Activated CD4-positive, alpha-beta T cell treated with anti-CD3 and anti-CD28 coated beads for 36 hours (primary cell): ENCODE results near the gene RPS6KA3. TPM values are rescaled to one million over a fixed set of nuclear protein-coding genes. Genes with fewer than 3 reads are reported as not detected.
"Not testable (repeated sequence)": the region's sequence is repeated elsewhere in the genome, so short reads cannot be mapped to it uniquely, and the experiment has no call there.

Experiments used
- ATAC-seq: fragments of 200-7000 bp; cut with Tn5 transposase; one replicate; pipeline ENCODE4 v1.10.0; 2021; ENCODE audit warnings: mild to moderate bottlenecking, moderate library complexity
- CTCF ChIA-PET: fragments of 350-600 bp; sonication (Branson Sonifier 250); formaldehyde crosslinking; loops from one replicate; lab custom pipeline; 2021; ENCODE audit warnings: antibody characterized with exemption; lab: Charles Lee
- POLR2A ChIA-PET: fragments of 350-600 bp; sonication (Branson Sonifier 250); formaldehyde crosslinking; loops from one replicate; lab custom pipeline; 2021; ENCODE audit warnings: antibody characterized with exemption, inconsistent platforms; lab: Charles Lee
- DNase-seq: peaks from one replicate; pipeline ENCODE4 v3.0.0-alpha.2; 2020
- H3K27ac Mint-ChIP-seq: one replicate; pipeline ENCODE4 v1.8.0; 2021; ENCODE audit warnings: mixed read lengths
- H3K27me3 Mint-ChIP-seq: one replicate; pipeline ENCODE4 v1.8.0; 2021; ENCODE audit warnings: mixed read lengths
- H3K36me3 Mint-ChIP-seq: one replicate; pipeline ENCODE4 v1.8.0; 2021; ENCODE audit warnings: low read depth, mixed read lengths
- H3K4me1 Mint-ChIP-seq: one replicate; pipeline ENCODE4 v1.8.0; 2021; ENCODE audit warnings: mixed read lengths
- H3K4me3 Mint-ChIP-seq: one replicate; pipeline ENCODE4 v1.8.0; 2021; ENCODE audit warnings: mild to moderate bottlenecking, moderate library complexity, mixed read lengths
- H3K9me3 Mint-ChIP-seq: one replicate; pipeline ENCODE4 v1.8.0; 2021; ENCODE audit warnings: low read depth, mixed read lengths
- intact Hi-C, 2 experiments: fragments of 100-400 bp; cut with DNase I in 1 of 2; cut with micrococcal nuclease in 1 of 2; formaldehyde crosslinking; loops; one replicate each; pipeline versions ENCODE4 v1.14.2 to v1.15.1; 2022 to 2024; cut with DNase I, micrococcal nuclease
- total RNA-seq, 2 experiments: library from RNA; stranded (reverse); gene quantifications; one replicate each; pipeline ENCODE4 v1.2.3, GENCODE V29; 2021

Gene RPS6KA3
- total RNA-seq, 2 experiments from 2014 or later = 40.7 to 41.5 TPM

DNA sequence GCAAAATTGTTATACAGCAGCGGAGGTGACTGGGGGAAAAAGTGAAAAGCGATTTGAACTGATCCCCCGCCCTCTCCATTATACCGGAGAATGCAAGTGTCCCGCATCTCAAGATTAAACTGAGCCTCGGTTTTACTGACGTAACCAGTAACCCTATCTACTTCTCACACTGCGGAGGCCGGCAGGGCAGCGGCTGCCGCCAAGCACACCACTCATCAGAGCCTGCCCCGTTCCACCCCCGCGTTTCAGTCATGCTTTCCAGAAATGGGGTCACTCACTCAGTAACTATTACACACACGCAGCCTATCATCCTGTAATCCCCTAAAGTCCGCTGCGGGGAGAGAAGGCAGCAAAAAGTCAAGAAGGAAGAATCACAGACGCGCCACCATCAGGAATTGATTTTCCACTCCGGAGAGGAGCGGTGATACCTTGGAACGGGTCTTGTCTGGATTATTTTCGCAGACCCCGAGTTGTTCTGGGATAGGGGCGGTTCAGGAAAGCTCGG, 1.4 kb downstream of the RPS6KA3 start:
- Mint-ChIP-seq H3K36me3 (peaks cover 2% of the 10 kb centered on the region), H3K9me3 (no peaks in the 10 kb centered on the region), H3K27me3 (no peaks in the 10 kb centered on the region), H3K27ac (peak overlapping the region; percentile 91), H3K4me3 (peak overlapping the region; percentile 82), H3K4me1 (peaks cover 31% of the 10 kb centered on the region)
- peak; percentile 64 for ATAC-seq
- intact Hi-C loops = loop anchor here (1.0 to 10.0 kb wide), 8 partner anchors 40 to 1680 kb away; partner anchors contain the start of genes CNKSR2 (in 2 of the 2), SMS (in 2 of the 2) and EIF1AX (in 1 of the 2)
- ChIA-PET CTCF (no interaction called here), POLR2A (no interaction called here)
- DNase-seq = peak; percentile 86

DNA sequence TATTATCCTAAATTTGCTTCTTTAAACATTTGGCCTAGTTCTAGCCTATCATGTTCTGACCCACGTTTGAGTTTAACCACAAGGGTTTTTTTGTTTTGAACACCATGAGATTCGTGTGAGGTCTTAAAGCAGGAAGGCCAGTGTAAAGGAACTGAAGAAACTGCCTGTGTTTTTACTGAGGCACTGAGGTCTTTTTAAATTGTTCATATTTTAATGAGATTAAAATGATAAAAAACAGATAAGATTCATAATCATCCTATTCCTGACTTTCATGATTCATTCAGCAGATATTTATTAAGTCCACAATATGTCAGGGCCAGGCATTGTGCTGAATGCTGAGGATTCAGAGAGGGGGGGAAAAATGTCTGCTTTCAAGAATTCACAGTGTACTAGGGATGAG, 3.2 kb downstream of the RPS6KA3 start:
- Mint-ChIP-seq H3K9me3 (no peaks in the 10 kb centered on the region), H3K4me1 (peaks cover 41% of the 10 kb centered on the region), H3K27ac (peak overlapping the region; percentile 83), H3K4me3 (peak overlapping the region; percentile 52), H3K36me3 (peaks cover 4% of the 10 kb centered on the region), H3K27me3 (no peaks in the 10 kb centered on the region)
- POLR2A ChIA-PET = no interaction called here
- CTCF ChIA-PET = no interaction called here
- DNase-seq (no peak), ATAC-seq (no peak)
- intact Hi-C loops = loop anchor here (10.0 kb wide), 3 partner anchors 251 to 1681 kb away; partner anchors contain the start of genes CNKSR2 (in 2 of the 2) and SMS (in 2 of the 2)

DNA sequence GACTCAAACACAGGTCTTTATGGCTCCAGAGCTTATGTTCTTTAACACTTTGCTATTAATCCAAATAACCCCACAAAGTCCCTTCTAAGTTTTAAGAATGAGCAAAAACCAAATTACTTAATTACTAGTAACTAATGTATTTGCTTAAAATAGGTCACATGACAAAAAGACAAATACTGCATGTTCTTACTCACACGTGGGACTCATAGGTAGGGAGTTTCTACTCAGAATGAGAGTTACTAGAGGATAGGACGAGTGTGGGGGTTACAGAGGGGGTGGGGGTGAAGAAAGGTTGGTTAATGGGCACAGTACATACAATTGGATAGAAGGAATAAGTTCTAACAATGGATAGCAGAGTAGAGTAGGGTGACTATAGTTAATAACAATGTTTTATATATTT, 5.8 kb downstream of the RPS6KA3 start:
- DNase-seq = no peak
- no peak for ATAC-seq
- CTCF ChIA-PET = no interaction called here
- Mint-ChIP-seq H3K9me3 (no peaks in the 10 kb centered on the region), H3K4me1 (peaks cover 49% of the 10 kb centered on the region), H3K36me3 (peaks cover 4% of the 10 kb centered on the region), H3K4me3 (no peak overlapping the region), H3K27me3 (no peaks in the 10 kb centered on the region), H3K27ac (no peak overlapping the region)
- POLR2A ChIA-PET = no interaction called here
- intact Hi-C loops = loop anchor here (10.0 kb wide), 3 partner anchors 254 to 1684 kb away; partner anchors contain the start of genes CNKSR2 (in 2 of the 2) and SMS (in 2 of the 2)

DNA sequence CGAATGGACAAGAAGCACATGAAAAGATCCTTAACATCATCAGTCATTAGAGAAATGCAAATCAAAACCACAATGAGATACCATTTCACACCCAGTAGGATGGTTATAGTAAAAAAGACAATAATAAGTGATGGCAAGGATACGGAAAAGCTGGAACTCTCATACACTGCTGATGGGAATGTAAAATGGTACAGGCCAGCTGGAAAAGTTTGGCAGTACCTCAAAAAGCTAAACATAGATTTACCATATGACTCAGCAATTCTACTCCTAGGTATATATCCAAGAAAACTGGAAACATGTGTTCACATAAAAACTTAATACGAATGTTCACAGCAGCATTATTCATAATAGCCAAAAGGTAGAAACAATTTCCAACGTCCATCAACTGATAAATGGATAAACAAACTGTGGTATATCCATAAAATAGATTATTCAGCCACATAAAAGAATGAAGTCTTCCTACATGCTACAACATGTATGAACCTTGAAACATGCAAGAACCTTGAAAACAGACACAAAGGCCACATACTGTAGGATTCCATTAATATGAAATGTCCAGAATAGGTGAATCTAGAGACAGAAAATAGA, 11.9 kb downstream of the RPS6KA3 start:
- Mint-ChIP-seq H3K27me3 (no peaks in the 10 kb centered on the region), H3K27ac (peak overlapping the region; percentile 37), H3K9me3 (no peaks in the 10 kb centered on the region), H3K36me3 (peaks cover 16% of the 10 kb centered on the region), H3K4me3 (no peak overlapping the region), H3K4me1 (peaks cover 47% of the 10 kb centered on the region)
- intact Hi-C loops = no loop called here
- ATAC-seq (no peak), DNase-seq (no peak)
- POLR2A ChIA-PET = no interaction called here
- CTCF ChIA-PET = no interaction called here

DNA sequence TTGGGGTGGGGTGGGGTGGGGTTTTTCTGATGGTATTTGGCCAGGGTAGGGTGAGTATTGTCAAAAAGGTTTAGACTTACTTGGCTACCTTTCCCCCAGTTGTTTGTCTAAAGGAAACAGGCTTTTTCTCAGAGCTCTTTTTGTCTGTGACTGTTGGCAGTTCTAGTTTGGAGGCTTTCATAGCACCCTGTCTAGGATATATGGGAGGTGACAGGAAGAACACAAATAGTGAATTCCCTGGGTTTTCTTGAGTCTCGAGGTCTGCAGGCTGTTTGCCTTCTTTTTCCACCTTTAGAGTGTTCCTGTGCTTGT, 13.5 kb downstream of the RPS6KA3 start:
- DNase-seq (no peak), ATAC-seq (no peak)
- Mint-ChIP-seq H3K4me3 (no peak overlapping the region), H3K27ac (peak overlapping the region; percentile 47), H3K36me3 (peaks cover 18% of the 10 kb centered on the region), H3K27me3 (no peaks in the 10 kb centered on the region), H3K4me1 (peaks cover 47% of the 10 kb centered on the region), H3K9me3 (no peaks in the 10 kb centered on the region)
- CTCF ChIA-PET = interaction anchor here (0.7 to 2.3 kb wide), 12 partner anchors 9 to 269 kb away, joined by 3 to 17 read pairs (median 5); no protein-coding TSS in a partner anchor
- POLR2A ChIA-PET = no interaction called here
- intact Hi-C loops = loop anchor here (1.0 to 2.0 kb wide), 3 partner anchors 126 to 264 kb away; no protein-coding TSS in a partner anchor

DNA sequence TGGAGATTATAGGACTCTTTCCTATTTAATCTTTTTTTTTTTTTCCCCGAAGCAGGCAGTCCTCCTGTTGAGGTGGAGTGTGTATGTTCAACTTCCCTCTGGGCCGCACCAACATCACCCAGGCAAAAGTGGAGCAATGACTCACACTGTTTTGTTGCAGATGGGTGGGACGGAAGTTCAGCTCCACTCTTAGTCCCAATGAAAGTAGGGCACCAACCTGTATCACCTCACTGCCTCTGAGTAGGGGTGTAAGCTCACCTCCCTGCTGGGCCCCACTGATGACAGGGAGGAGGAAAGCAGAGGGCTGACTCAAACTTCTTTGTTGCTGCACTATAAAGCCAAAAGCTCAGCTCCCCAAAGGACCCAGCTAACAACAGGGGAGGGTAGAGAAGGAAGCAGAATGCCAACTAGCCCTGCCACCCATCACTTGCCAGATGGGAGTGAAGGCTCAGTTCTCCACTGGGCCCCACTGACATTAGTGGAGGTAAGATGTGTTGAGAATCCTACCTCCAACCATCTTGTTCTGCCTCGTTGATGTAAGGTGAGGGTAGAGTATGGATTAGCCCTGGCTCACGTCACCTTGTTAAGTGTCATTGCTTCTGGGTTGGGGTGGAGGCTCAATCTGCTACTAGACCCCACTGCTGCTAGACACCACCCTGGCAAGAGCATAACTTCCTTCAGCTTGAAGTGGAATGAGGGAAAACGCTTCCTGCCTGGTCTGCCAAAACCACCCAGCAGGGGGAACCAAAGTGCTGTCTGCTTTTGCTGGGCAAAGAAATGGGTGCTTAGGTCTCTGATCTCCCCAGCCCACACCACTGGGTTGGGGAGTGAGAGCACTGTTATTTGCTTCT, 14.1 kb downstream of the RPS6KA3 start:
- intact Hi-C loops = loop anchor here (1.0 to 2.0 kb wide), 3 partner anchors 126 to 264 kb away; no protein-coding TSS in a partner anchor
- peak; percentile 76 for DNase-seq
- ATAC-seq = peak; percentile 90
- Mint-ChIP-seq H3K27ac (peak overlapping the region; percentile 78), H3K27me3 (no peaks in the 10 kb centered on the region), H3K4me3 (no peak overlapping the region), H3K4me1 (peaks cover 47% of the 10 kb centered on the region), H3K9me3 (no peaks in the 10 kb centered on the region), H3K36me3 (peaks cover 18% of the 10 kb centered on the region)
- ChIA-PET CTCF (interaction anchor here (0.5 to 2.3 kb wide), 21 partner anchors 8 to 270 kb away, joined by 3 to 17 read pairs (median 4); no protein-coding TSS in a partner anchor), POLR2A (no interaction called here)

DNA sequence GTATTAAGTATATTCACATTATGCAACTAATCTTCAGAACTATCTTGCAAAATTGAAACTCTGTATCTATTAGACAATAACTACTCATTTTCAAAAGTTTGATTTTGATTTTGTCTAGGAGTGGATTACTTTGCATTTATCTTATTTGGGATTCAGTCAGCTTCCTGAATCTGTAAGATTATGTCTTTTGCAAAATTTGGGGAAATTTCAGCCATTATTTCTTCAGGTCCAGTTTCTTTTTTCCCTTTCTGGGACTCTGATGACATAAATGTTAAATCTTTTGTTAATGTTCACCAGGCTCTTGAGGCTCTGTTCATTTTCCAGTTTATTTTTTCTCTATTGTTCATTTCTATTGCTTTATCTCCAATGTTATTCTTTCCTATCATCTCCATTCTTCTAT, 15.0 kb downstream of the RPS6KA3 start:
- no peaks in the 10 kb centered on the region for H3K27me3 Mint-ChIP-seq
- ATAC-seq (no peak), DNase-seq (no peak)
- H3K36me3 Mint-ChIP-seq = peaks cover 18% of the 10 kb centered on the region
- H3K27ac Mint-ChIP-seq = peak overlapping the region; percentile 70
- ChIA-PET POLR2A (no interaction called here), CTCF (interaction anchor here (0.8 to 1.5 kb wide), 4 partner anchors 23 to 270 kb away, joined by 4 to 5 read pairs (median 4); no protein-coding TSS in a partner anchor)
- no peak overlapping the region for H3K4me3 Mint-ChIP-seq
- intact Hi-C loops = loop anchor here in 1 of 2 experiments (2.0 kb wide), 2 partner anchors 127 to 265 kb away; no protein-coding TSS in a partner anchor
- peaks cover 42% of the 10 kb centered on the region for H3K4me1 Mint-ChIP-seq
- no peaks in the 10 kb centered on the region for H3K9me3 Mint-ChIP-seq

DNA sequence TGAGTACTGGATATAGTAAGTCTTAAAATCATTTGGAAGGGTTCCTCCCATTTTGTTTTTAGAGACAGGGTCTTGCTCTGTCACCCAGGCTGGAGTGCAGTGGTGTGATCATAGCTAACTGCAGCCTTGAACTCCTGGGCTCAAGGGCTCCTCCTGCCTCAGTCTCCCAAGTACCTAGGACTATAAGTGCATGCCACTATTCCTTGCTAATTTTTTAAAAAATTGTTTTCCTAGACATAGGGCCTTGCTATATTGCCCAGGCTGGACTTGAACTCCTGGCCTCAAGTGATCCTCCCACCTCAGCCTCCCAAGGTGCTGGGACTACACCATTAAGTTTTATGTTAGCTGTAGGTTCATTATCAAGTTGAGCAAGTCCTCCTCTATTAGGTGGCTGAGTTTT, 16.6 kb downstream of the RPS6KA3 start:
- H3K27ac Mint-ChIP-seq, POLR2A ChIA-PET, H3K4me3 Mint-ChIP-seq, ATAC-seq, H3K27me3 Mint-ChIP-seq, intact Hi-C loops, CTCF ChIA-PET, H3K9me3 Mint-ChIP-seq, DNase-seq: not testable (repeated sequence)
- peaks cover 37% of the 10 kb centered on the region for H3K4me1 Mint-ChIP-seq
- peaks cover 17% of the 10 kb centered on the region for H3K36me3 Mint-ChIP-seq

DNA sequence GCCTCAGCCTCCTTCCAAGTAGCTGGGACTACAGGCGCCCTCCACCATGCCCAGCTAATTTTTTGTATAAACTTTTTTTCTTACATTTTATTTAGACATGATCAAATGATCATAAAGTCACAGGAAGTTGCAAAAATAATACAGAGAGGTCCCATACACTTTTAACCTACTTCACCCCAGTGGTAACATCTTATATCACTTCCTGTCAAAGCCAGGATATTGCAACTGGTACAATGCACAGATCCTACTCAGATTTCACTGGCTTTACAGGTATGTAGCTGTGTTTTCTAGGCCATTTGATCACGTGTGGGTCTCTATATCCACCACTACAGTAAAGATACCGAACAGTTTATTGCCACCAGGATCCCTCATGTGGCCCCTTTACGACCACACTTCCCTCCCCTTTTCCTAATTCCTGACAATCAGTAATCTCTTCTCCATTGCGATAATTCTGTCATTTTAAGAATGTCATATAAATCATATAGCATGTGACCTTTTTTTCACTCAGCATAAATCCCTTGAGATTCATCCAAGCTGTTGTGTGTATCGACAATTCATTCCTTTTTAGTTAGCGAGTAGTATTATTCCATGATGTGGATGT, 18.0 kb downstream of the RPS6KA3 start:
- CTCF ChIA-PET = interaction anchor here (1.0 to 1.3 kb wide), 3 partner anchors 210 to 268 kb away, joined by 3 to 4 read pairs (median 3); no protein-coding TSS in a partner anchor
- Mint-ChIP-seq H3K27me3 (no peaks in the 10 kb centered on the region), H3K4me3 (no peak overlapping the region), H3K9me3 (no peaks in the 10 kb centered on the region), H3K36me3 (peaks cover 14% of the 10 kb centered on the region), H3K27ac (no peak overlapping the region), H3K4me1 (peaks cover 26% of the 10 kb centered on the region)
- no peak for DNase-seq
- ATAC-seq = no peak
- intact Hi-C loops = no loop called here
- POLR2A ChIA-PET = no interaction called here

DNA sequence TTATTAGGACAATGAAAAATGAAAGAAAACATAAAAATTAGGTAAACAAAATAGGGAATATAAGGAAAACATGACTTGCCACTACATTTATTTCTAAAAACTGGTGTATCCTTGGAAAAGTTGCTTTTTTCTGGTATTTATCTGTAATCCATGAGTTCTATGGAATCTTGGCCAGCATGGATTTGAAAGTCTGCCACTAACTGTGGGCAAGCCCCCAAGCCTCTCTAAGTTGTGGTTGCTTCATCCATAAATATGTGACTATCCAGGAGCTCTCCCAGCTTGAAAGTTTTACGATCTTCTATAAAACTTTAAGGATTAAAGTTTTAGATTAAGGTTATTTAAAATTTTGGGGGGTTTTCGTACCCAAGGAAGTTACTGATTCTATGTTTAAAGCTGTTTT, 21.8 kb downstream of the RPS6KA3 start:
- no peak for DNase-seq
- ChIA-PET CTCF (interaction anchor here (0.7 to 1.8 kb wide), 3 partner anchors 8 to 12 kb away, joined by 4 to 8 read pairs (median 5); no protein-coding TSS in a partner anchor), POLR2A (no interaction called here)
- no peak for ATAC-seq
- Mint-ChIP-seq H3K36me3 (peaks cover 16% of the 10 kb centered on the region), H3K4me3 (no peak overlapping the region), H3K4me1 (peaks cover 18% of the 10 kb centered on the region), H3K9me3 (peaks cover 2% of the 10 kb centered on the region), H3K27ac (no peak overlapping the region), H3K27me3 (no peaks in the 10 kb centered on the region)
- intact Hi-C loops = no loop called here

DNA sequence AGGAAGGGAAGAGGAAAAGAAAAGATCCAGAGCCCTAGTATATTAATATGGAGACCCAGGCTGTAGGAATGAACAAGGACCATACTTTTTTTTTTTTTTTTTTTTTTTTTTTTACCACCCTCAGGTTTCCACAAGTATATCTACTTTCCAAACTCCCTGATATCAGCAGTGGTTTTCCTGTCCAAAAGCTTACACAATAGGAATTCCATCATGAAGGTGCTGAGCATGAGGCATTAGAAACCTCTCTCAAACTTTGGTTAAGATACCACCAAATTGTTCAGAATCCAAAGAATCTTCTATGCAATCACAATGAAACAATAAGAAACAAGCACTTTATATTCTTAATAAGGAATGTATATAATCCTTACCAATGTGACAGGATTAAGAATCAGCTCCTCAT, 26.5 kb downstream of the RPS6KA3 start:
- peaks cover 8% of the 10 kb centered on the region for H3K9me3 Mint-ChIP-seq
- intact Hi-C loops = no loop called here

More for the DNA sequence above, 26.5 kb downstream of the RPS6KA3 start:
- Mint-ChIP-seq H3K4me3 (no peak overlapping the region), H3K4me1 (peaks cover 29% of the 10 kb centered on the region), H3K27ac (no peak overlapping the region), H3K36me3 (peaks cover 28% of the 10 kb centered on the region), H3K27me3 (no peaks in the 10 kb centered on the region)
- no peak for ATAC-seq
- ChIA-PET POLR2A (no interaction called here), CTCF (interaction anchor here (1.0 kb wide), 1 partner anchor 139 kb away, joined by 3 read pairs; no protein-coding TSS in a partner anchor)
- no peak for DNase-seq
